NCI-H748 (cell line): Measurements from ENCODE around the gene PIM2.

Experiments
- DNase-seq: peaks from one replicate; lab custom pipeline; 2025; ENCODE audit not compliant: unreplicated experiment; lab: John Stamatoyannopoulos, UW

The PIM2 gene

GRCh38 chrX:48918643-48919340 is at the start of gene PIM2:
Gene PIM2 (minus strand): TSS chrX:48919024. CDS start chrX:48918834, 190 bp downstream.
- DNase-seq = peak; percentile 98

GRCh38 chrX:48968377-48968776 is 49.6 kb upstream of the PIM2 start:
- no peak for DNase-seq

- DNase-seq = no peak
Measured at GRCh38 chrX:48966796-48967579, 48.2 kb upstream of the PIM2 start.

GRCh38 chrX:48965959-48966358 is 47.1 kb upstream of the PIM2 start:
- no peak for DNase-seq

GRCh38 chrX:48961585-48962091 is 42.8 kb upstream of the PIM2 start:
- no peak for DNase-seq

GRCh38 chrX:48960291-48960690 is 41.5 kb upstream of the PIM2 start:
- no peak for DNase-seq

GRCh38 chrX:48958635-48959094 is 39.8 kb upstream of the PIM2 start:
- DNase-seq = peak; percentile 47

GRCh38 chrX:48957827-48958634 is 39.2 kb upstream of the PIM2 start:
- peak; percentile 98 for DNase-seq

- DNase-seq = peak; percentile 82
Measured at GRCh38 chrX:48957477-48957826, 38.6 kb upstream of the PIM2 start, which contains the start of gene OTUD5. Gene OTUD5 (minus strand): TSS chrX:48957607. CDS start chrX:48957570, 37 bp downstream.

- no peak for DNase-seq
Measured at GRCh38 chrX:48956728-48957414, 38.0 kb upstream of the PIM2 start.

- no peak for DNase-seq
Measured at GRCh38 chrX:48948589-48948988, 29.8 kb upstream of the PIM2 start.

GRCh38 chrX:48945517-48946348 is 26.9 kb upstream of the PIM2 start:
- DNase-seq = peak; percentile 23

GRCh38 chrX:48942895-48943294 is 24.1 kb upstream of the PIM2 start:
- DNase-seq = no peak

- DNase-seq = no peak
Measured at GRCh38 chrX:48940404-48940955, 21.7 kb upstream of the PIM2 start.

GRCh38 chrX:48939524-48940228 is 20.9 kb upstream of the PIM2 start:
- no peak for DNase-seq

- no peak for DNase-seq
Measured at GRCh38 chrX:48938721-48939425, 20.0 kb upstream of the PIM2 start.

- no peak for DNase-seq
Measured at GRCh38 chrX:48937054-48937907, 18.5 kb upstream of the PIM2 start.
